RWPE1 (cell line): ENCODE measurements around the gene EIF5B.

Experiments
- CTCF ChIA-PET: fragments of 350-600 bp; sonication (Branson Sonifier 250); formaldehyde crosslinking; extraction: SDS; loops from one replicate; lab custom pipeline; 2021; lab: Yijun Ruan, JAX
- POLR2A ChIA-PET: fragments of 400-600 bp; formaldehyde crosslinking; extraction: SDS; loops from one replicate; lab custom pipeline; 2020; ENCODE audit warnings: antibody characterized with exemption; ENCODE audit not compliant: low non-redundant PET; lab: Yijun Ruan, JAX
- DNase-seq: peaks from one replicate; pipeline ENCODE4 v3.0.0; 2012; ENCODE audit warnings: low spot score
- H3K27ac ChIP-seq: fragments of 450-650 bp; 2 replicates; pipeline ENCODE4 v1.5.1; 2017
- TF ChIP-seq, protein P1 (sequence below): fragments of 450-650 bp; conservative IDR thresholded peaks from 2 replicates; pipeline ENCODE4 v1.5.1; 2017; ENCODE audit warnings: low read depth, mild to moderate bottlenecking

The EIF5B gene

GRCh38 chr2:99398303-99398702, 61.1 kb downstream of the EIF5B start:
- H3K27ac ChIP-seq, result no peak overlapping the region
- no peak for DNase-seq
- TF ChIP-seq, protein P1, sequence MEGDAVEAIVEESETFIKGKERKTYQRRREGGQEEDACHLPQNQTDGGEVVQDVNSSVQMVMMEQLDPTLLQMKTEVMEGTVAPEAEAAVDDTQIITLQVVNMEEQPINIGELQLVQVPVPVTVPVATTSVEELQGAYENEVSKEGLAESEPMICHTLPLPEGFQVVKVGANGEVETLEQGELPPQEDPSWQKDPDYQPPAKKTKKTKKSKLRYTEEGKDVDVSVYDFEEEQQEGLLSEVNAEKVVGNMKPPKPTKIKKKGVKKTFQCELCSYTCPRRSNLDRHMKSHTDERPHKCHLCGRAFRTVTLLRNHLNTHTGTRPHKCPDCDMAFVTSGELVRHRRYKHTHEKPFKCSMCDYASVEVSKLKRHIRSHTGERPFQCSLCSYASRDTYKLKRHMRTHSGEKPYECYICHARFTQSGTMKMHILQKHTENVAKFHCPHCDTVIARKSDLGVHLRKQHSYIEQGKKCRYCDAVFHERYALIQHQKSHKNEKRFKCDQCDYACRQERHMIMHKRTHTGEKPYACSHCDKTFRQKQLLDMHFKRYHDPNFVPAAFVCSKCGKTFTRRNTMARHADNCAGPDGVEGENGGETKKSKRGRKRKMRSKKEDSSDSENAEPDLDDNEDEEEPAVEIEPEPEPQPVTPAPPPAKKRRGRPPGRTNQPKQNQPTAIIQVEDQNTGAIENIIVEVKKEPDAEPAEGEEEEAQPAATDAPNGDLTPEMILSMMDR, result no peak
- ChIA-PET POLR2A (no interaction called here), CTCF (no interaction called here)

GRCh38 chr2:99399063-99399462, 61.9 kb downstream of the EIF5B start:
- TF ChIP-seq, protein P1, result no peak
- CTCF ChIA-PET, result no interaction called here
- POLR2A ChIA-PET, result no interaction called here

GRCh38 chr2:99399795-99400194, 62.6 kb downstream of the EIF5B start:
- TF ChIP-seq, protein P1, result no peak
- no peak for DNase-seq
- ChIA-PET POLR2A (interaction anchor here (0.7 kb wide), 1 partner anchor 21 kb away, joined by 3 read pairs; no protein-coding TSS in a partner anchor), CTCF (interaction anchor here (0.6 to 0.9 kb wide), 2 partner anchors 9 to 67 kb away, joined by 4 to 5 read pairs; no protein-coding TSS in a partner anchor)
- no peak overlapping the region for H3K27ac ChIP-seq

More at GRCh38 chr2:99399063-99399462, 61.9 kb downstream of the EIF5B start:
- no peak for DNase-seq
- no peak overlapping the region for H3K27ac ChIP-seq

GRCh38 chr2:99401841-99402240, 64.7 kb downstream of the EIF5B start:
- H3K27ac ChIP-seq, result peak overlapping the region; percentile 10; the same call in 1 of the 2 replicates
- ChIA-PET POLR2A (no interaction called here), CTCF (no interaction called here)
- DNase-seq, result no peak
- TF ChIP-seq, protein P1, result no peak

DNA sequence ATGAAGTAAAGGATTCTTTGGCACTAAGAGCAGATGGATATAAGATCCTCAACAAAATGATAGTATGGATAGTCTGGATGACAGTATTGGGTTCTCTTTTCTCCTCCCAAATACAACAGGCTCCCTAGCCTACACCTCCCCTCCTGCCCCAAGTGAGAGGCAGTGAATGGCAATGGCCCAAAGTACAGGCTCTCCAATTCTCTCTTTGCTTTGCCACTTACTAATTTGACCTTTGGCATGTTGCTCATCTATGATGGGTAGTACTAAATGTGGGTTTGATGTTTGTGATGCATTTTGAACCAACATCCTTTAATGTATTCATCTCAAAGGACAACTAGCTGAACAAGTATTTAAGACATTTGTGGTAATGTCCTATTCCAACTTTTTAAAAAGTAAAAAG, 65.9 kb downstream of the EIF5B start:
- TF ChIP-seq, protein P1, result no peak
- CTCF ChIA-PET, result interaction anchor here (0.6 kb wide), 1 partner anchor 934 kb away, joined by 3 read pairs; no protein-coding TSS in a partner anchor
- DNase-seq, result no peak
- POLR2A ChIA-PET, result interaction anchor here (0.9 kb wide), 1 partner anchor 41 kb away, joined by 3 read pairs; no protein-coding TSS in a partner anchor
- H3K27ac ChIP-seq, result no peak overlapping the region

DNA sequence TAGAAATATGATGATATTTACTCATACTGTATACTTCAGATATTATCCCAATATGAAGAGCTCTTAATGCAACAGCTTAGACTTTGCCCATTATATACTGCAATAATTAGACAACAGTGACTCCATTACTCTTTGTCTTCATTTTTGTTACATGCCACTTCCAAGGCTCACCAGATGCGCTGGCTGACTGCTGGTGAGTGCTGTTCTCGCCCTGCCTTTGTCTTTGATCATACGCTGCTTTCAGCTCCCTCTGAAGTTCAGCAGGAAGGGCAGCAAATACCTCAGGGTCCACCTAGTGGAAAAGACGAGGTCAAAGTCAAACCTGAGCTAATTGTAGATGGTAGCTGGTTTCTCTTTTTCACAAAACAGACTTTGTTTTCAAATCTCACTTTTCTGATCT, 66.3 kb downstream of the EIF5B start:
- CTCF ChIA-PET, result interaction anchor here (0.6 kb wide), 1 partner anchor 935 kb away, joined by 3 read pairs; no protein-coding TSS in a partner anchor
- TF ChIP-seq, protein P1, result no peak
- no peak for DNase-seq
- POLR2A ChIA-PET, result no interaction called here
- H3K27ac ChIP-seq, result no peak overlapping the region
